MV-4-11 (cell line): ENCODE results near the gene PTPN9.
A peak's percentile ranks its signal among the peaks of the same experiment; 100 is the strongest.
"Not testable (repeated sequence)": the region's sequence is repeated elsewhere in the genome, so short reads cannot be mapped to it uniquely, and the experiment has no call there.

Experiments
- DNase-seq: peaks from one replicate; lab custom pipeline; 2025; lab: John Stamatoyannopoulos, UW

The PTPN9 gene

DNA sequence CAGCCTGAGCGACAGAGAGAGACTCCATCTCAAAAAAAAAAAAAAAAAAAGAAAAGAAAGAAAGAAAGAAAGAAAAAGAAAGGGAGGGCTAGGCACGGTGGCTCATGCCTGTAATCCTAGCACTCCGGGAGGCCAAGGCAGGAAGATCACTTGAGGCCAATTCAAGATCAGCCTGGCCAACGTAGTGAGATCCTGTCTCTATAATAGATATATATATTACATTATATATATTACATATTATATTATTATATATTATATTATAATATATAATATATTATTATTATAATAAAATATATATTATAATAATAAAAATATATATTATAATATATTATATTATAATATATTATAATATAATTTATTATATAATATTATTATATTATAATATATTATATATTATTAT lies 48.9 kb downstream of the PTPN9 start:
- no peak for DNase-seq

DNA sequence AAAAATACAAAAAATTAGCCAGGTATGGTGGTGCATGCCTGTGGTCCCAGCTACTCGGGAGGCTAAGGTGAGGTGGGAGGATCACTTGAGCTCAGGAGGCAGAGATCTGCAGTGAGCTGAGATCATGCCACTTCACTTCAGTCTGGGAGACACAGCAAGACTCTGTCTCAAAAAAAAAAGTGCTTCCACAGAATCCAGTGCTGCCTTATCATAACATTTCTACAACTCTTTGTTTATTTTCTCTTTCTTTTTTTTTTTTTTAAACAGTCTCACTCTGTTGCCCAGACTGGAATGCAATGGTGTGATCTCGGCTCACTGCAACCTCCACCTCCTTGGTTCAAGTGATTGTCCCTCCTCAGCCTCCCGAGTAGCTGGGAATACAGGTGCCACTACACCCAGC lies 53.4 kb downstream of the PTPN9 start:
- not testable (repeated sequence) for DNase-seq

DNA sequence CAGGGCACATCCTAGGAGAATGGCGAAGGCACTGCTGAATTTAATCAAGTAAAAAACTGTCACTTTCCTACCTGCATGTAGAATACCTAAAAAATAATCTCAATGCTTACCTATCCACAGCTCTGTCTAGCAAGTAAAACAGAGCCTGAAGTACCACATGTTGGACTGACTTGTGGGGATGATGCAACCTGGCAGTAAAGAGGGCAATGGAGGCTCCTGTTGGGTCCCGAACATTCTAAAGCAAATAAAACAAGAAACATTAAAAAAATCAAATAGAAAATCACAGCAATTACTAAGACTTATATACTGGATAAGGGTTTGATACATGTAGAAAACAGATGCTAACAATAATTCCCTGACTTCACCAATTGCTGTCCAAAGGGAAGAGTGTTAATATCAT lies 56.1 kb downstream of the PTPN9 start:
- DNase-seq = no peak

DNA sequence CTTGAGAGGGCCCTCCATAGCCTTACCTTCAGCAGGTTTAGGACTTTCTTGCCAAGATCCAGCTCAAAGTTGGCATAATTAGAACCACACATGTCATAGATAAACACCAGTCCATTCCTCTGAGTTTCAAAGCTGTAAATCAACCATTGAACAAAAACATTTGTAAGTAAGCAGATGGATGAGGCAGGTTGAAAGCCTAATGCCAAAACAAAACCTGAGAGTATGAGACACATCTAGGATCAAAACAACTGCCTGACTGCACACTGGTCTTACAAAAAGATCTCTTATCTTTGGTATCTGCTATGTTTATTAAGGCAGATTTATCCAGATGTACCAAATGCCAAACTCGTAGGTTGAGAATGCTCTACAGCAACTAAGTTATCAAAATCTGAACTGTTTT lies 61.9 kb downstream of the PTPN9 start:
- no peak for DNase-seq

DNA sequence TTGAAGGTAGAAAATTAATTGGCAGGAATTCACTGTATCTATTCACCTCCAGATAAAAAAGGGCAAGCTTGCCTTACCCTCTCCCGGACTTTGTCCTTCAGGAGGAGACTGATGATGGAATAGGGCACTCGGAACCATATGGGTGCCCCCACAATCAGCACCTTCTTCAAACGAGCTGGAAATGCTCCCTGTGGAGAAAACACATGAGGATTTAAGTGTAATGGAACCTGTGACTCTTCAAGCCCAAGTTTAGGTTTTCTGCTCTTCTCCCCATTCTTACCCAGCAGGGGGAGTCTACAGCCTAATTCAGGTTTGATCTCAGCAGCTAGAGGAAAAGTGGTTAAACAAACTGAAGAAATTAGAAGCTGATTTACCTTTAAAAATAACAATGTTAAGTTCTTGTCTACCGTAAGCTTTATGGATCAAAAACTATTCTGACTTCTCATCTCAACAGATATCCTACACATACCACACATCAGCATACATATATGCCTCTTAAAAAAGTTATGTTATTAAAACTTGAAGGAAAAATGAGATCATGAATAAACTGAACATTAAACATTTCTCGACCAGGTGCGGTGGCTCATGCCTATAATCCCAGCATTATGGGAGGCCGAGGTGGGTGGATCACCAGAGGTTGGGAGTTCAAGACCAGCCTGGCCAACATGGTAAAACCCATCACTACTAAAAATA lies 70.1 kb downstream of the PTPN9 start:
- DNase-seq = peak; percentile 17

DNA sequence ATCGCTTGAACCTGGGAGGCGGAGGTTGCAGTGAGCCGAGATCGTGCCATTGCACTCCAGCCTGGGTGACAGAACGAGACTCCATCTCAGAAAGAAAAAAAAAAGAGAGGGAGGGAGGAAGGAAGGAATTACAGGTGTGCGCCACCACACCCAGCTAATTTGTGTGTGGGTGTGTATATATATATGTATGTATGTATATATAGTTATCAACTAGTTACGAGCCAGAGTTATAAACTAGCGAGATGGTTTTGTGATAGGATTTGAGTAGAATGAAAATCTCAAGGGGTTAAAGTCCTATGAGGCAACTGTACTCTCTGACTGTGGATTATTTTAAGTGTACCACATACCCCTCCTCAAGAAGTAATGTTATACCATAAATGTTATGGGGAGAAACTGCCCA lies 76.8 kb downstream of the PTPN9 start:
- no peak for DNase-seq

DNA sequence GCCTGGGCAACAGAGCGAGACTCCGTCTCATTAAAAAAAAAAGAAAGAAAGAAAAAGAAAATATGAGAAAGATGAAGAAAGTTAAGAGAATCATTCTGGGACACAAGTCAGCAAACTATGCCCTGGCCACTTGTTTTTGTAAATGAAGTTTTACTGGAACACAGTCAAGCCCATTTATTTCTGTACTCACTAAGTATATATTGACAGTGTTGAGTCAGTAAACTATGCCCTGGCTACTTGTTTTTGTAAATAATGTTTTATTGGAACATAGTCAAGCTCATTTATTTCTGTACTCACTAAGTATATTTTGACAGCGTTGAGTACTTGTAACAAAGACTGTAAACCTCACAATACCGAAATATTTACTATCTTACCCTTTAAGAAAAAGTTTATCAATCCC lies 85.4 kb downstream of the PTPN9 start:
- DNase-seq = no peak

DNA sequence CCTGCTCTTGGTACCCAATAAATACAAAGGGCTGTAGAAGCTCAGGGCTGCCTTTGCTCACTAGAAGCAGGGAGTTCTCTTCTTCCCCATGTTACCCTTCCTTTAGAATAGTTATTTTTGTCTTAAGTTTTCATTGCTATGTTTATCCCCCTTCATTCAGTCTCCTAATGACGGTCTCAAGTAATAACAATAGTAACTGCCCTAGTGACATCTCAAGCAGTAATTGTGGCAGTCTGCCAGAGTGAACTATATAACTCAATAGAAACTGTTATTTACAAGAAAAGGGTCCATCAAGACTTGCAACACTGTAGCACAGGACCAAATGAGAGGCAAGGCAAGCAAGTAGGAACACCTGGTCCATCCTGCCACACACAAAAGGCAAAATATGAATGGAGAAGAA lies 95.2 kb downstream of the PTPN9 start:
- DNase-seq = no peak

DNA sequence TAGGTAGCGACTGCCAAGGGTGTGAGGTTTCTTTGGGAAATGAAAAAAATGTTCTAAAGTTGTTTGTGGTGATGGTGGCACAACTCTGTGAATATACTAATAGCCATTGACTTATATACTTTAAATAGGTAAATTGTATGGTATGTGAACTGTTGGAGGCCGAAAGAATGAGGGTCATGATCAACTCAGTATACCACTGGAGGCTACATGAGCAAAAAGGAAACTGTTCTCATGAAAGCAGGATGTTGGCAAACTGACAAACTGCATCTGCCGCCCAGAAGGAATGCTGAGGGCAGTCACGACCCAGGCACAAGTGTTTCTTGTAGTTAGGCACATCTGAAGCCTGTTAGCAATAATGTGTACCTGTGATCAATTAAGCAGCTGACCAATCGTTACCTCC lies 95.6 kb downstream of the PTPN9 start:
- DNase-seq = not testable (repeated sequence)

DNA sequence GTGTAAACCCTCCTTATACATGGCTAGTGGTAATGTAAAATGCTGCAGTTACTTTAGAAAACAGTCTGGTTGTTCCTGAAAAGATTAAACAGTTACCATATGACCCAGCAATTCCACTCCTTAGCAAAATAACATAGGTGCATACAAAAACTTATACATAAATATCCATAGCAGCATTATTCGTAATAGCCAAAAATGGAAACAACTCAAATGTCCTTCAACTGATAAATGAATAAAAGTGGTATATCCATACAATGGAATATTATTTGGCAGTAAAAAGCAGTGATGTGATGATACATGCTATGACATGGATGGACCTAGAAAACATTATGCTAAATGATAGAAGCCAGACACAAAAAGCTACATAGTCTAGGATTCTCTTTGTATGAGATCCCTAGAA lies 96.0 kb downstream of the PTPN9 start:
- no peak for DNase-seq

DNA sequence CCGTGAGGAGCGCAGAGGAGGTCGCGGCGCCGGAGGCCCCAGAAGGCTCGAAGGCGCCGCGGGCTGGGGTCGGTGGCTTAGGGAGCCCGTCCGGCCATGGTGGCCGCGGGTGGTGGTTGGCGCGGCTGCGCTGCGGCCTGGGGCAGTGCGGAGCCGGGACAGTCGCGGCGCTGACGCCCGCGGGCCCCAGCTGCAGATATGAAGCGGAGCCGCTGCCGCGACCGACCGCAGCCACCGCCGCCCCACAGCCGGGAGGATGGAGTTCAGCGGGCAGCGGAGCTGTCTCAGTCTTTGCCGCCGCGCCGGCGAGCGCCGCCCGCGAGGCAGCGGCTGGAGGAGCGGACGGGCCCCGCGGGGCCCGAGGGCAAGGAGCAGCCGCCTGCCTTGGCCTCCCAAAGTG lies 98.7 kb downstream of the PTPN9 start:
- not testable (repeated sequence) for DNase-seq

DNA sequence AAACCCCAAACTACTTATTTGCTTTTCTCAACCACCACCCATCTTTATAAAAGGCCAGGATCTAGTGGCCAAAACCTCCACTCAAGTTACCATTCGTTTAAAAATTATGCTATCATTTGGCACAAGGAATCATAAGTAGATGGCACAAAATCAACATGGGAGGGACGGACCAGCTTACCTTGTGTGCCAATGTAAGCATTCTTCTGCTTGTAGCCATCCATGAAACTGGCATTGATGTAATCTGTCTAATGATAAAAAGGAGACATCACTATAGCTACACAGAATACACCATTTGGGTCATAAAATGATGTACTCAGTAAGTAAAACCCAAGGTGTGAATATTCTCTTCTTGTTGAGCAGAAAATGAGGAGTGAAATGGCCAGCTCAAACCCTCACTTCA lies 99.4 kb downstream of the PTPN9 start:
- DNase-seq = no peak

DNA sequence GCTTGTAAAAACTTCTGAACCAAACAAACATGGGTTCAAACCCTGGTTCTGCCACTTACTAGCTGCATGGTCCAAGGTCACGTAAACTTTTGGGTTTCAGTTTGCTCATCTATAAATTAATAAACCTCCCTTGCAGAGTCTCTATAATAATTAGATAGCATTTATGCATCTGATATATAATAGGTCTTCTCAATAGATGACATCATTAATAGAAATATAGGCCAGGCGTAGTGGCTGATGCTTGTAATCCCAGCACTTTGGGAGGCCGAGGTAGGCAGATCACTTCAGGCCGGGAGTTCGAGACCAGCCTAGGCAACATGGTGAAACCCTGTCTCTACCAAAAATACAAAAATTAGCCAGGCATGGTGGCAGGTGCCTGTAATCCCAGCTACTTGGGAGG lies 102.0 kb downstream of the PTPN9 start:
- DNase-seq = not testable (repeated sequence)

DNA sequence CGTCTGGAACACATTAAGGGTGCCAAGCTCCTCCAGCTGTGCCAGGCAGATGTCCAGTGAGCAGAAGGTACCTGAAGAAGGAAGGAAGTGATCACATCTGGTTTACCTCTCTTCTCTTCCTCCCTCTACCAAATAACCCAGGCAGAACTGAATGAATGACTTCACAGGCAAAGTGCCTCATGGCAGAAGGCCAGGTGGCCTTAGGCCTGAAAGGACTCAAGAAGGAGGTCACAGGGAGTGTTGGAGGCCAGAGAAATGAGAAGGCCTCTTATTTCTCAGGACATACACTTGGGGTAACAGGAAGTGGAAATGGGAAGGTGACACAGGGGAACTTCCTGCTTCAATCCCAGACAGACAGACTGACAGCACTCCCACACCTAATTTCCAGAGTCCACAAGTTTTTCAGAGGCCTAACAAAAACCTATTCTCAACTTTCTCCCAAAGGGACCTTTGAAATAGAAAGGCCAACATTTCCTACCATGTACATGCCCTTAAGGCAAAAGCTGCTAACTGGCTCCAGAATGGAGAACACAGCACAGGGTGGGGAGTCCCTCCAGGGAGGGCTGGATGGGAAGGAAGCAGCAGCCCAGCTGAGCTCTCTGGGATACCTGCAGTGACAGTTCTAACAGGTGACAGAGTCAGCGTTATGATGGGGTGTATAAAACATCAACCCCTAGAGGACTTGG lies 110.1 kb downstream of the PTPN9 start:
- DNase-seq = no peak

DNA sequence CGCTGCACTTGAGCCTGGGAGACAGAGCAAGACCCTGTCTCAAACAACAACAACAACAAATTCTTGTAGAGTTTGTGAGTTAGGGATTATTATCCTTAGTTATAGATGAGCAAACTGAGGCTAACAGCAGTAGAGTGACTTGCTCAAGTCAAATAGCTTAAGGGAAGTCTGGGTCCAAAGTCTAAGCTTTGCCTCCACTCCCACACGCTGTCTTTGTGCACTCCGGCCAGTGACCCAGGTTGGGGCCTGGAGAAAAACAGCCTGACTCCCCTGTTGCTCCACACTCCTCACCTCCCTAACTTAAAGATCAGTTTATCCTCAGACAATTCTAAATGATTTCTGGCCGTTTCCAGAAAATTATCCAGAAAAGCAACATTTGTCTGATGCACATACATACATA lies 118.5 kb downstream of the PTPN9 start:
- DNase-seq = no peak

DNA sequence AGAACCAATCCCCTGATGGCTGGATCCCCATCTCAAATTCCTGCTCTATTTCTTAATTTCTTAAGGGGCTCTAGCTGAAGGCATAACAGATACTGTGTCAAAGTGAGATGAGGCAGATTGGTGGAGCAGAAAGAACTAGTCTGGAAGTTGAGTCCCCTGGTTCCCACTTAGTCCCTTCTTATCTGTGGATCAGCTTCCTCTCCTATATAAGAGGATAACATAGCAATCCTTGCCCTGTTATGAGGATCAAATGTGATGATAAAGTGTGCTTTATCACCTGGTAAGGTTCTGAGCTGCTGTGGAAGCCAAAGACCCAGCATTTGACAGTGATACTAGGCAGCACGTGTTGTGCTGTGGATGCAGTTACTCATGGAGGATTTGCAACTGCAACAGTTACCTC lies 119.5 kb downstream of the PTPN9 start:
- DNase-seq = no peak

DNA sequence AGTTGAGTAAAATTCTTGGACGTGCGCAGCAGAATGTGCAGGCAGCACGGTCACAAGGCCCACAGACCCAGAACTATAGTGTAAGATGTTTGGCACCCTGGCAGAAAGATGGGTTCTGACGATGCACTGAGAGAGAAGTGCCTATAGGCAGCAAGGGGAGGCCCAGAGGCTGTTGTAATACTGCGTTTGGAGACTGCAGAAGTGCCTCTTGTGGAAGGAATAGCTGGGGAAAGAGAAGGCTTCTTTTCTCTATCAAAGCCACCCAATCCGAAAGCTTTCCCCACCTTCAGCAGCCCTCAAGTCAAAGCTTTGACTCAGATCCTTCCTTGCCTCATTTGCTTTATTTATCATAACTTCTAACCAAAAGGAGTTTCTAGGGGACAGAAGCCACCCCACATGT lies 122.4 kb downstream of the PTPN9 start:
- peak; percentile 42 for DNase-seq

DNA sequence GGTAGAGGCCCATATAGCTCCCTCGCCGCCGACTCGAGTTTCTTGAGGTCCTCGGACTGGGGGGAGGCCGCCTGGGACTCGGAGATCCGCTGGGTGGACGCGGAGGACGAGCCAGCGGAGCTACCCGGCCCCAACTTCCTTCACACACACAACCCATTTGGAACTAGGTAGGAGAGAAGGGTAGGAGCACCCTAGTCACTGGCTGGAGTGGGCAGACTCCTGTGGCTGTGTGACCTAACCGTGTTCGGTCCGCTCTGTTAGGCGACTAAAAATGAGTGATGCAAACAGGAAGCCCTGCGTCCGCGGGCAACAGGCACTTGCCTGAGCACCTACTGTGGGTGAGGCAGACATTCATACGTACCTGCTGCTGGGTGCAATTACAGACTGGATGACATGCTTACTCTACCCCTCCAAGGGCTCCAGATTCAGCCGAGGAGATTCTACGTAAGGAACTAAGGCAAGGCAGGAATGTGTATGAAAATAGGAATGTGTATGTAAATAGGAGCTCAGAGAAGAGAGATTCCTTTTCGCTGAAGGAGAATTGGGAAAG lies 123.1 kb downstream of the PTPN9 start:
- DNase-seq = peak; percentile 53

DNA sequence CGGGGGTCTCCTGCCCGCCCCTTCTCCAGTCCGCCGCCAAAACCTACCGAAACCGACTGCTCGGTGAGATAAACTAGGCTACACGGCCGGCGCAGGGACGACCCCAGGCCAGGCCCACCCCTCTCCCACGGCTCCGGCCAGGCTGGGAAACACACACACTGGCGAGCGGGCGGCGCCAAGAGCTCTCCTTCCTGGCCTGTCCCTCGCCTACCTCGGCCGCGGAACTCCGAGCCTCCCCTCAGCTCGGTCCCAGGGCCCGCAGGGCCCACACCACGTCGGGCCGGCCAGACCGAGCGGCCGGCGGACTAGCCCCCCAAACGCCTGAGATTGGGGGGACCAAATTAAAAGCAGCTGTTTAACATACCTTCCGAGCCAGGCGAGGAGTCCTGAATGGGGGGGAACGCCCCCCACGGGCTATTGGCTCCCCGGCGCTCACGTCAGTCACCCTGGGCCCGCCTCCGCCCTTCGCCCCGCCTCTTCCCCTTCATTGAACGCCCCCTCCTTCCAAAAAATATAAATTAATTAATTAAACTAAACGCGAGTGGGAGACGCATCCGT lies 123.6 kb downstream of the PTPN9 start:
- peak; percentile 67 for DNase-seq

DNA sequence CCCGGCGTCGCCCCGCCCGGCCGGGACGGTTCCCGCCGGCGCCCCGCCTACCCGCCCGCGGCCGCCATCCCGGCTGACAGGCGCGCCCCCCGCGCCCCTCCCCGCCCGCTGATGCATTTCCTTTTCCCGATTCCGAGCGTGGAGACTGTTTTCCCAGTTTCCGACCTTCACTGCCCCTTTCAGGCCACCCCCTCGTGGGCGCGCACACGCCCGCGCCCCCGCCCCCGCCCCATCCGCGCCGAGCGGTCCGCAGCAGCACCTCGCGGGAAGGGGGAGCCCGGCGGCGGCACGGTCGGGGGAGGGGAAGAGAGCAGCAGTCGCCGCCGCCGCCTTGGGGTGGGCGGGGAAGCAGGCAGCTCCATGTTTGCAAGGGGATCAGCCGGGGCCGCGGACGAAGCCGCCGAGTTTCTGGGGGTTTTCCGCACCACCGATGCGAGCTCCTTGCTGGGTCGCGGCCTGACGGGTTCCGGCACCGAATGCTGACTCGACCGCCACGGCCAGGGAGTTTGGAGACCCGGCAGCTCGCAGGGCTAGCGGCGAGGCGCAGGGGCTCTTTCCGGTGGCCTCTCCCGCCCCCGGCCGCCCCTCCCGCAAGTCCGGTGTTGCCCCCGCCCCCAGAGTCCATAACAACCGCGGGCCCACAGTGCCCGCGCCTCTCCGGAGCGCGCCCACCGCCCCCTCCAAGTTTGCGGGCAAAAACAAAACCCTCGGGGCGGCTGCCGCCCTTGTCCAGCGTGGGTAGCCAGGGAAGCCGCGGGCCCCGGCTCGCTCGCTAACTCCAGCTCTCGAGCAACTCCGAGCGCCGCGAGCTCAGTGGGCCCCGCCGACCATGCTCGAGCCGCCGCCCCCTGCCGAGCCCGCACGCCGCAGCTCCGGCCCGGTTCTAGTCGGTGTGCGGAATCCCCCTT lies 124.4 kb downstream of the PTPN9 start:
- no peak for DNase-seq

DNA sequence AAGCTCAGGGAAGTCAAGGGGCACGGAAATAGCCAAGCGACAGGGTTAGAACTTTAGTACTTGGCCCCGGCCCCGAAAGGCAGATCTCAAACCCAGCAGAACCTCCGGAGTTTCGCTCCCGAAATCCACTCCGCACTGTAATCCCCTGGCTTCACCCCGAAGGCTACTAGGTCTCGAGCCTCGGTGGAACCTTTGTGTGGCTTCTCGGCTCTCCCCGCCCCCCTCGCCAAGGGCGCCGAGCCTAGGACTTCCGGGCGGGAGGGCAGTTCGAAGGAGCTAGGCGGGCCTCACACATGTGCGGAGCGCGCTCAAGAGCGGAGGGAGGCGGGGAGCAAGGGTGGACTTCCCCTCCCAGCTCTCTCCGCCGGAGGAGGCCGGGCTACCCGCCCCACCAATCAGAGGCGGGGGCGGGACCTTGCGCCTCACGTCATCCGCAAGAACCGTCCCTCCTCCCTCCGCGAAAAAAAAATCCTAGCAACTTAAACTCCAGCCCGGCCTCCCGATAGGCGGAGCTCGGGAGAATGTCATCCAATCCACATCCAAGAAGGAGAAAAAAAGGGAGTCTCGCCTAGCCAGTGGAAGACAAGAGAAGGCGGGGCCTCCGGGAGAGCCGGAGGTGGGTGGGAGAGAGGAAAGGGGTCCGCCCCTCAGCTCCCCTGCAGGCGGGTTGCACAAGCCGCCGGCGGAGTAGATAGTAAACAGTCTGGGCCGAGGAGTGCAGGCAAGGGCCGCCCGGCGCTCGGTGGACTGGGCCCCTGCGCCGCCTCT lies 125.2 kb downstream of the PTPN9 start:
- peak; percentile 100 for DNase-seq
